Breast epithelium (tissue), 3 donors: ENCODE data around the gene ZFP36L1.

ENCODE experiments used
- POLR2A ChIP-seq: fragments of 450-650 bp; IDR thresholded peaks from one replicate; pipeline ENCODE4 v1.6.1; 2016; ENCODE audit warnings: antibody characterized with exemption, mild to moderate bottlenecking, moderate library complexity
- POLR2AphosphoS5 ChIP-seq, 3 donors: sonication (generic); formaldehyde crosslinking; IDR thresholded peaks; one replicate each; pipeline ENCODE4 v1.6.1; 2017; ENCODE audit warnings: antibody characterized with exemption in 3 of 3
- TF ChIP-seq, protein P1 (sequence below), 3 donors: fragments of 450-650 bp; IDR thresholded peaks; one replicate each; pipeline ENCODE4 v1.5.1; 2016 to 2017; ENCODE audit warnings: antibody characterized with exemption in 3 of 3, mild to moderate bottlenecking in 3 of 3, moderate library complexity in 3 of 3

DNA sequence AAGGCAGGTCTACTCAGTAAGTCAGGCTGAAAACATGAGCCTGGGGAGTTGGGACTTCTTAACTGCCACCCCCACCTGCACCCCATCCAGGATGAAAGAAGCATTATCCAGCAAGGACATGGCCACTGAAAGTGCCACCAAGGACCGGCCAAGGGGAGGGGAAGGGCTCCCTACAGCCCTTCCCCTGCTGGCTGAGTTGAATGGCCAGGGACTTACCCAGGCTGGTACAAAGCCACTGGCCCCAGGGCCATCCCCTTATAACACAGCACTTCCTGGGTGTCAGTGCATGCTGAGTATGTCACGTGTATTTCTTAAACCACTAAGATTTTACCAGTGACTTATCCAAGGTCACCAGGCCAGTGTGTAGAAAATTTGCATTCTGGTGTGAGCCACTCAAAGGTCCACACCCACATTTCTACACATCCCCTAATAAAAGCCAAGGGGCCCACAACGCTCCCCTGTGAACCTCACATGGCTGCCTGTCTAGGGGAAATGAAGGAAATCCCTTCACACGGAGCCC lies 29.3 kb upstream of the ZFP36L1 start:
- TF ChIP-seq POLR2A, result no peak
- TF ChIP-seq, protein P1, sequence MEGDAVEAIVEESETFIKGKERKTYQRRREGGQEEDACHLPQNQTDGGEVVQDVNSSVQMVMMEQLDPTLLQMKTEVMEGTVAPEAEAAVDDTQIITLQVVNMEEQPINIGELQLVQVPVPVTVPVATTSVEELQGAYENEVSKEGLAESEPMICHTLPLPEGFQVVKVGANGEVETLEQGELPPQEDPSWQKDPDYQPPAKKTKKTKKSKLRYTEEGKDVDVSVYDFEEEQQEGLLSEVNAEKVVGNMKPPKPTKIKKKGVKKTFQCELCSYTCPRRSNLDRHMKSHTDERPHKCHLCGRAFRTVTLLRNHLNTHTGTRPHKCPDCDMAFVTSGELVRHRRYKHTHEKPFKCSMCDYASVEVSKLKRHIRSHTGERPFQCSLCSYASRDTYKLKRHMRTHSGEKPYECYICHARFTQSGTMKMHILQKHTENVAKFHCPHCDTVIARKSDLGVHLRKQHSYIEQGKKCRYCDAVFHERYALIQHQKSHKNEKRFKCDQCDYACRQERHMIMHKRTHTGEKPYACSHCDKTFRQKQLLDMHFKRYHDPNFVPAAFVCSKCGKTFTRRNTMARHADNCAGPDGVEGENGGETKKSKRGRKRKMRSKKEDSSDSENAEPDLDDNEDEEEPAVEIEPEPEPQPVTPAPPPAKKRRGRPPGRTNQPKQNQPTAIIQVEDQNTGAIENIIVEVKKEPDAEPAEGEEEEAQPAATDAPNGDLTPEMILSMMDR (IDR thresholded peaks at IDR 0.05), result no peak
- no peak for TF ChIP-seq POLR2AphosphoS5 (IDR thresholded peaks at IDR 0.05)
